Measurements from ENCODE around the gene CELSR1.
A peak's percentile ranks its signal among the peaks of the same experiment; 100 is the strongest.

CELSR1 gene

GRCh38 chr22:46574993-46575910, 37.8 kb upstream of the CELSR1 start:
- no peak for DNase-seq (ENCODE audit: low read depth in 2 of 2)

- DNase-seq (ENCODE audit: low read depth in 2 of 2) = no peak
Measured at GRCh38 chr22:46574438-46574992, 37.1 kb upstream of the CELSR1 start.

DNA sequence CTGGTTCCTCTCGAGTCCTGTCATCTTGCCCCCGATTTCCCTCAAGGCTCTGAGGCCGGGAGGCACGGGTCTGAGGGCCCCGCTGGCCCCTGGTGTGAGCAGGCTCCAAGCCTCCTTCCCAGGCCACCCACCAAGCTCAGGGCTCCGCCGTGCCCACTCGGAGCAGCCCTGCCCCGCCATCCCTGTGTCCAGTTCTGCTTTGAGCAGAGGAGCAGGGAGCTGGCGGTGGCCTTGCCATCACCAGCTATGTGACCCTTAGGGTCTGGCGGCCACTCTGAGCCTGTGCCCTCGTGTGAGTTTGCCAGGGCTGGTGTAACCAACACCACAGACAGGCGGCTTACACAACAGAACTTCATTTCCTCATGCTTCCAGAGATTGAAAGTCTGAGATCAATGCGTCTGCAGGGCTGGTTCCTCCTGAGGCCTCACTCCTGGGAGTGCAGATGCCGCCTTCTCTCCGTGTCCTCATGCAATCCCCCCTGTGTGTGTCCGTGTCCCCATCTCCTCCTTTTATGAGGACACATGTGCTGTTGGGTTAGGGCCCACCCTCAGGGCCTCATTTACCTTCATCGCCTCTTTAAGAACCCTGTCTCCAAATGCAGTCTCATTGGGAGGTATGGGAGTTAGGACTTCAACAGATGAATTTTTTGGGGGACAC, 36.5 kb upstream of the CELSR1 start:
- DNase-seq (ENCODE audit: low read depth in 2 of 2) = no peak

DNA sequence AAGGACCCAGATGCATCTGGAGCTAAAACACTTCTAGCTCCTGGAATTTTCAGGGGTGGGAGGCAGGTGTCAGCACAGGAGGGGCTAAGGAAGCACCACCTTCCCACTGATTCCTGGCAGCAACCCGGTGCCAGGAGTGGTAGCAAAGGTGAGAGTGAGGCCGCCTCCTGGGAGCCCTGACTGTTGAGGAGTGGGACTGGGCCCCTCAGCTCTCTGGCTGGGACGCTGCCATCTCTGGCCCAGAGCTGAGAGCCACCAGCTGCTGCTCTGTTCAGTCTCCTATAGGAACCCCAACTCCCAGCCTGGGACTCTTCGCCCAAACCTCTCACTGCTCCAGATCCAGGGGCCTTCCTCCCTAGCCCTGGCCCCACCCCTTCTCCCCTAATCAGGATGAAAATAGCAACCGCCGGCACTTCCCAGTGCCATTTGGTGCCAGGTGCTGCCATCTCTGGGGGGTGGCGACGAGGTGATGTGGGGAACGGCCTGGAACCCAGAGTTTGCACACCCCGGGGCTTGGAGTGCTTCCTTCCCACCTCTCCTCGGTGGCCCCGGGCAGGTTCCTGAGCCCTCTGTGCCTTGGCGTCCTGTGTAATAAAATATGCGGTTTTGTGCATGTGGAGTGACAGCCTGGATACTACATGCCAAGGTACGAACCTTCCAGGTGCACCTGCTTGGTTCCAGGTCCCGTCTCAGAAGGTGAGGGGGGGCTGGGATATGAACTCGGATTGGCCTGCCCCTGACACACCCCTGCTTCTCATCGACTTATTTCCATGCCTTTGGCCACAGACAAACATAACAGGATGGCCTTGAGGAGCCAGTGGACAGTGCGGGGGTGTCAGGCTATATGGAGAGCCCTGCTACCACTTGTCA, 35.7 kb upstream of the CELSR1 start:
- no peak for DNase-seq (ENCODE audit: low read depth in 2 of 2)

DNA sequence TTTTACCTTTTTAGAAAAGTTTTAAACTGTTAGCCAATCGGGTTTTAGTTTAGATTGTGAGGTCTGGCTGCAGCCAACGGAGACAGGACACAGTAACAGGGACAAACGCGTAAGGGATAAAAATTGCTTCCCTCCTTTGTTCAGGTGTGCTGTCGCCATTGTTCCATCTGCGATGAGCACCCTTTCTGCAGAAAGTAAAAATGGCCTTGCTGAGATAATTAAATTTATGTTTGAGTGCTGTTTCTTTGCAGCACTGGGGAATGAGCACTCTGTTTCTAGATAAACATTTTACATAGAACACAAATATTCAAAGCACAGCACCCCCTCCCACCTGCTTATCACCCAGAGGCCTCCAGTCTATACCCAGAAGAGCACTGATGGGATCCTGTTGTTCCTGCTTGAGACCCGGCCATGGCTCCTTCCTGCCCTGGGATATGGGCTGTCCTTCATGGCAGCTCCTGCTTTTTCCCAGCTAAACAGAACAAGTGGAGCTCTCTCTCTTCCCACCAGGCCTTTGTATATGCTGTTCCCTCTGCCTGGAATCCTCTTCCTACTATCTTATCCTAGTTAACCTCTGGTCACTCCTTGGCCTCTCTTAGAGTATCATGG, 34.3 kb upstream of the CELSR1 start:
- DNase-seq (ENCODE audit: low read depth in 2 of 2) = no peak

DNA sequence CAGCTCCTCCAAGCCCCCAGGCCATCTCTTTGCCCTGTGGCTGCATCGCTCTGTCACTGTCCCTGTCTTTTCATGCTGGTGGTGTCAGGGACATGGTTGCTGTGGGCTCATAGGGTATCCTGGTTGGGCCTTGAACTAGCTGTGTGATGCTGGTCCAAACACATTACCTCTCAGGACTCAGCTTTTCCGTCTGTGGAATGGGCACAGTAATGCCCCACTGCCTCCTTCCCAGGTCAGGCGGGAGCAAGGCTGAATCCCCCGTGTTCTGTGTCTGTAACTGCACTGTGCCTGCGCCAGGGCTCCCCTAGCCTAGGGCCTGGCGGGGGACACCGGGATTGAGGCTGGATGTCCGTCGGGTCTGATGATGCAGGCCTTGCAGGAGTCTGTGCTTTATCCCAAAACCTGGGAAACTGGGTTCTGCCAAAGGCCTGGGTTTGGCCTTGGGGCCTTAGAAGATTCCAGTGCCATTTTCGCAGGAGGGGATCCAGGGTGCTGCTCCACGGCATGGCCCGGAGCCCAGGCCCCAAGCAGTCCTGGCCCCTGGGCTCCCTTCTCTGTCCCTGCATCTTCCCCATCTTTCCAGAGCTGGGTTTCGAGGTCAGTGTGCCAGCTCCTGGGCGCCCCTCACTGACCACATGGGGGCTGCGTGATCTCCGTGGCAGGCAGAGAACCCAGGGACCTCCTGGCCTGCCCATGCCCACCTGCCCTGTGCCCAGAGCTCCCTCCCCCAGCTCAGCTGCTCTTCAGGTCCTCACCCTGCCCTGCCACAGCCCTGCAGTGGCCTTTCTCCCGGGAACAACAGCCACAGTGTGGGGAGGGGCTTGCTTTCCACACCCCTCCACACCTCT, 32.7 kb upstream of the CELSR1 start:
- no peak for DNase-seq (ENCODE audit: low read depth in 2 of 2)

DNA sequence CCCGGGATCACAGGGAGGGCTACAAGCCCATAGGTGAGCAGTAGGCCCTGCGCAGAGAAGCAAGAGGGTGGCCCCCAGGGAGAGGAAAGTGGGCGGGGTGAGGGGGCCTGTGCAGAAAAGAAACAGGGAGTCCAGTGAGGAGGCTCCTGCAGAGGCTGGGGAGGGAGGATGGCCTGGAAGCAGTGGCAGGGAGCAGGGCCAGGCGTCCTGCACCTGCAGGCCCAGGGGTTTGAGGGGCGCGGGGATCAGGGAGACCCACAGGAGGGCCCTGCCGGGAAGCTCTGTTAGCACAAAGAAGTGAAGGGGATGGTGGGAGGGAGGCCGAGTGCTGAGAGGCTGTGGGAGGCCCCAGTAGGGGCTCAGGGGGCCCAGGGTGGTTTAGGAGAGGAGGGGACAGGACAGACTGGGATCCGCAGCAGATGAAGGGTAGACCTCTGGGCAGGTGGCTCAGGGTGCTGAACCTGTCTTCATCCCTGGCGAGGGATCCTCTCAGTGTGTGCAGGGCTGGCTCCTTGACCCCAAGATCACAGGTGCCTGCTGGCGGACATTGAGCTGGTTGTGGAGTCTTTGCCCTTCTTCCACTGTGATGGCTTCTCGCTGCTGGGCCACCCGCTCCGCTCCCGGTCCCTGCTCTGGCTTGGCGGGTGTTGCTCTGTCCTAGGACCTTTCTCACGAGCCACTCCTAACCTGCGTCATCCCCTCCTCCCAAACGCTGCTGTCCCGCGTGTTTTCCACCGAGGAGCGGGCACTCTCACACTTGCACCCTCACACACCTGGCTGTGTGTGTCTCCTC, 31.8 kb upstream of the CELSR1 start:
- no peak for DNase-seq (ENCODE audit: low read depth in 2 of 2)

DNA sequence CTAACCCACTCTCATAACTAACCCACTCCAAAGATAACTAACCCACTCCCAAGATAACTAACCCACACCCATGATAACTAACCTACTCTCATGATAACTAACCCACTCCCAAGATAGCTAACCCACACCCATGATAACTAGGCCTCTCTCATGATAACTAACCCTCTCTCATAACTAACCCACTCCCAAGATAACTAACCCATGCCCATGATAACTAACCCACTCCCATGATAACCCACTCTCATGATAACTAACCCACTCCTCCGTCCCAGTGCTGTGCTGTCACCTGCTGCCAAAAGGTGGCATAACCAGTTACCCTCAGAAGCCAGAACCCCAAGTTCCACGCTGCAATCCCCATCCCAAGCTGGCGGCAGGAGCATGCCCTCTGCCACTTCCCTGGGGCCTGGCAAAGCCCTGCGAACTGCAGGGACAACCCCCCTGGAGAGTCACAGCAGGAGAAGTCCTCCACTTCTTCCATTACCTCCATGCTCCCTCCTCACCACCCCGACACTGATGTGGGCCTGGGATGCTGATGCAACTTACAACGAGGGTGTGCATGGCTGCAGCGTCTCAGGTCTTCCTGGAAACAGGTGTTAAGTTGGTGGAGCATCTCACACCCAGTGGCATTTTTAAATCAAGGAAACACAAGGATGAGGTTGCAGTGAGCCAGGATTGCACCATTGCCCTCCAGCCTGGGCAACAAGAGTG, 30.8 kb upstream of the CELSR1 start:
- DNase-seq (ENCODE audit: low read depth in 2 of 2) = no peak

DNA sequence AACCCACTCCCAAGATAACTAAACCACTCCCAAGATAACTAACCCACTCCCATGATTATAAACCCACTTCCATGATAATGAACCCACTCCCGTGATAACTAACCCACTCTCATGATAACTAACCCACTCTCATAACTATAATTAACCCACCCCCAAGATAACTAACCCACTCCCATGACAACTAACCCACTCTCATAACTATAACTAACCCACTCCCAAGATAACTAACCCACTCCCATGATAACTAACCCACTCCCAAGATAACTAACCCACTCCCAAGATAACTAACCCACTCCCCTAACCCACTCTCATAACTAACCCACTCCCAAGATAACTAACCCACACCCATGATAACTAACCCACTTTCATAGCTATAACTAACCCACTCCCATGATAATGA, 30.1 kb upstream of the CELSR1 start:
- no peak for DNase-seq (ENCODE audit: low read depth in 2 of 2)

DNA sequence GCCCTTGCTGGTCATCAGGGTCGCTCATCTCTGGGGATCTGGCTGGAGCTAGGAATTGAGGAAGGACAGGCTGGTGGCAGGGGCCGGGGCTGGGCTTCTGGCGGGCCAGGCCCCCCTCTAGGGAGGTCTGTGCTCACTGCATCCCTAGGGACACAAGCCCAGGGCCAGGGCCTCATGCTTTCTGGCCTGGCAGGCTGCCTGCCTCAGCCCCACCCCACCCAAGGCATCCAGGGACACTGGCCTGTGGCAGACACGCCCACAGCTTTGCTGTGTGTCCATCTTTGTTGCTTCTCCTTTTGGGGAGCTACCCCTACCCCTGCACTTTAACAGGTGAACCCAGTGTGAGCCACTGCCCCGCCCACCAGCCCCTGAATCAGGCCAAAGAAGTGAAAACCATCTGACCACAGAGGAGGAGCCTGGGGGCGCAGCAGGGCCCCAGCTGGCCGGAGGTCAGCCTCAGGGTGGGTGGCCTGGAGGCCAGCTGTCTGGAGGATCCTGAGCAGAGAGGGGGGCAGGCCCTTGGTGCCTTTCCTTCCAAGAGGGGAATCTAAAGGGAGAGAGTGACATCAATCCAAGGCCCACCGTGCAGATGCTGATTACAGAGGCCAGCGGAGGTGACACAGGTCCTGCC, 26.8 kb upstream of the CELSR1 start:
- DNase-seq (ENCODE audit: low read depth in 2 of 2) = no peak

- peak; percentile 48 to 49 for DNase-seq (ENCODE audit: low read depth in 2 of 2)
Measured at GRCh38 chr22:46563381-46564083, 26.1 kb upstream of the CELSR1 start.

GRCh38 chr22:46561435-46561905, 24.1 kb upstream of the CELSR1 start:
- DNase-seq (ENCODE audit: low read depth in 2 of 2) = no peak

DNA sequence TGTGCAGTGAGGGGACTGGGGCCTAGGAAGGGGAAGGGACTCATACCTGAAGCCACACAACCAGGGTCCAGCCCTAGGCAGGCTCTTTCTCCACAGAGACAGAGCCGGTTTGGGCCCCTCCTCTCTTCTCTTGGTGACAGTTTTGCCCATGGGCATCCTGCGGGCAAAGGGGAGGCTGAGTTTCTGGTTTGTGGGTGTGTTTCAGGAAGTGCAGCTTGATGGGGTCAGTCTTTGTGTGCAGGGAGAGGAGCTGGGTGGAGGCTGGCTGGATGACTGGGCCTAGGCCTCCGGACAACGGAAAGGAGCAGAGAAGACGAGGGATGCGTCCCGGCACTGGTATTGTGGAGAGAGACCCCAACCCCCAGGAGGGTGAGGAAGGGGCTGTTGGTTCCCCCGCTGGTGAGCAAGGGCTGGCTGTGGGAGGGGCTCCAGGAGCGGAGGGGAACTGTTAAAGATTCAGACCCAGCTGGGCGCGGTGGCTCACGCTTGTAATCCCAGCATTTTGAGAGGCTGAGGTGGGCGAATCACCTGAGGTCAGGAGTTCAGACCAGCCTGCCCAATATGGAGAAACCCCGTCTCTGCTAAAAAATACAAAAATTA, 23.4 kb upstream of the CELSR1 start:
- DNase-seq (ENCODE audit: low read depth in 2 of 2) = no peak

DNA sequence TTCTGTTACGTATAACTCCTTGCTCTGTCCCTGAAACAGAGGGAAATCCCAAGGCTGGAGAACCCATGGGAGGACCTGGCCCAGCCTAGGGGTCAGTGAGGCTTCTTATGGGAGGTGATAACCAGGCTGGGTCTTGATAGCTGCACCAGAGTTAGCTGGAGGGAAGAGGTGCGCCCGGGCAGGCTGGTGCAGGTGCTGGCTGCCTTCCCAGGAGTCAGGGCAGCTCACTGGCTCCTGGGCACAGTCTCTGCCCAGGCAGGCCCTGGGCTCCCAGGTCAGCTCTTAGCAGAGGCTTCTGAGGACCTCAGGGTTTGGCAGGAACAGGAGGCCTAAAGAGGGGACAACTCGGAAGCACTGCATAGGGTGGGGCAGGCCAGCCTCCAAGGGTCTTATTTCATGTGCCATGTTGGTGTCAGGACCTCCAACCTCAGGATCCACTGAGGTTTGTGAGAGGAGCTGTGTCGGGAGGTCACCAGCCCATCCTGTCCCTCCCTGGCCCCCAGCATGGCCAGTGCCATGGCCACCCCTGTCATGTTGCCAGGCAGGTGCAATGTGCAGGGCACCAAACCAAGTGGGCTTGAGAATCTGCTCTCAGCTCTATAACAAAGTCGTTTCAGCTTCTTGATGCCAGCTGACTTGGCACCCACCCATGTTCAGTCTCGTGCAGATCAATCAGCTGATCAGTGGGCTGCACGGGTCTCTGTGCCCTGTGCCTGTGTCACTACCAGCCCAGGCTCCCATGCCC, 20.5 kb upstream of the CELSR1 start:
- no peak for DNase-seq (ENCODE audit: low read depth in 2 of 2)

DNA sequence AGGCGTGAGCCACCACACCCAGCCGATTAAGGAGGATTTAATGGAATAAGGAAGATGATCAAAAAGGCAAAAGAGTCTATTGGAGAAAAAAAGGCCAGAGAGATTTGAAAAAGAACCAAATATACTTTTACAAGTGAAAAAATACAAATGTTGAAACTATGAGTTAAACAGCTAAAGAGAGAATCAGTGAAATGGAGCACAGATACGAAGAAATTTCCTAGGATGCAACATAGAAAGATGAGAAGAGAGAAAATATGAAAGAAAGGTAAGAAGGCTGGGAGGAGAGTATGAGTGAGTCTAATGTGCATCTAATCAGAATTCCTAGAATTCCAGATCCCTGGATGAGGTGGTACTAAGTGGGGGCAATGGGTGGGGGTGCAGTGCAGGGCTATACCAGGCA, 19.4 kb upstream of the CELSR1 start:
- DNase-seq (ENCODE audit: low read depth in 2 of 2) = no peak

- no peak for DNase-seq (ENCODE audit: low read depth in 2 of 2)
Measured at GRCh38 chr22:46553189-46553588, 15.8 kb upstream of the CELSR1 start.

DNA sequence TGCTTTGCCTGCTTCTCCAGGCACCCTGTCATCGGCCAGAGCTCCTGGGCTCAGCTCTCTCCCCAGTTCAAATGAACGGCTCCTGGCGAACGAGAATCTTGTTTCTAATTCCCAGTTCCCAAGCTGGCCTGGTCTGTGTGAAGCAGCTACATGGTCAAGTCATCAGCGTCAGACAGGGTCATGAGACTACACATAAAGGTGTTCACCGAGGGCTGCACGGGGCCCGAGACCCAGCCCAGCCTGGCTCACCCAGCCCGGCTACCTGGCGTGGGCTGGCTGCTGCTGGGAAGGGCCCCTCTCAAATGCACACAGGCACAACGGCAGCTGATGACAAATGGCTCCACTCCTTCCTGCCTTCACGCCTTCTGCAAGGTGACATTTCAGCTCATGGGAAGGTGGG, 14.6 kb upstream of the CELSR1 start:
- DNase-seq (ENCODE audit: low read depth in 2 of 2) = no peak
